Esophagus mucosa (tissue), 1 donor: ENCODE results near the gene RNF213. TPM values are rescaled to one million over a fixed set of nuclear protein-coding genes. Genes with fewer than 3 reads are reported as not detected.

Experiments used
- ATAC-seq: fragments of 200-7000 bp; cut with Tn5 transposase; one replicate; pipeline ENCODE4 v1.9.1; 2020
- total RNA-seq: library from RNA; stranded (reverse); gene quantifications from one replicate; pipeline ENCODE4 v1.2.4, GENCODE V29; 2023
- donor health status: DM: yes; HTN: yes; CAD: no.

Gene RNF213
- total RNA-seq, 1 donor from 2014 or later, result 59.9 TPM

DNA sequence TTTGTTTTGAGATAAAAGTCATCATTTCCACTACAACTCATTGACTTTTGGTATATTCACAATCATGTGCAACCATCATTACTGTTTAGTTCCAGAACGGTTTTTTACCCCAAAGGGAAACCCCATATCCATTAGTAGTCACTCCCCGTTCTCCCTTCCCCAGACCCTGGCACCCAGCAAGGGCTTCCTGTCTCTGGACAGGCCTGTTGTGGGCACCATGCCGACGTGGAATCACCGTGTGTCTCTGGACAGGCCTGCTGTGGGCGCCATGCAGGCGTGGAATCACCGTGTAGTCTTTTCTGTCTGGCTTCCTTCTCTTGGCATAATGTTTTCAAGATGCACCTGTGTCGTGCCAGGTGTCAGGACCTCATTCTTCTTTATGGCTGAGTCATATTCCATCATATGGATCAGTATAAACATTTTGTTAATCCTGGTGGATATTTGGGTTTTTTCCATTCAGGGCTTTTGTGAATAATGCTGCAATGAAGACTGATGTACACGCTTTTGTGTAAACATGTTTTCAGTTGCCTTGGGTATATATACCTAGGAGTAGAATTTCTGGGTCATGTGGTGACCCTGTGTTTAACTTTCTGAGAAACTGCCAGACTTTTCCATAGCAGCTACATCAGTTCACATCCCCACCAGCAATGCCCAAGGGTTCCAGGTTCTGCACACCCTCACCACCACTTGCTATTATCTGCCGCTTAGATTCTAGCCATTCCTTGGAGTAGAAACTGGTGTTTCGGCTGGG, 173.4 kb downstream of the RNF213 start:
- no peak for ATAC-seq

DNA sequence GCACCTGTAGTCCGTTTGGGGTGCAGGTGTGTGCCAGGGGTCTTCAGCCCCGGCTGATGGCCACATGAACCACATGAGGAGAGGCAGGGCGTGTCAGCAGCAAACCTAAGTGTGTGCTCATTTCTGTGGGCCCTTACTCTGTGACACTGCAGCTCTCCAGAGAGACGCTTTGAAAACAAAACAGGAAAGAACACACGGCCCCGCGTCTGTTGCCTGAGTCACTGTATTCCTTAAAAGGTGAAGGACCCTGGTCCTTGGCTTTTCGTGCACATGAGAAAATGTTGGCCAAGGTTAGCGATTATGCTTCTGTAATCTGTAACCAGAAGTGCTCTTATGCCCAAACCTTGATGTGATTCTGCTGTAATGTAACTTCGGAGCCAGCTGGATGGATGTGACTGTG, 176.9 kb downstream of the RNF213 start:
- ATAC-seq, result no peak

DNA sequence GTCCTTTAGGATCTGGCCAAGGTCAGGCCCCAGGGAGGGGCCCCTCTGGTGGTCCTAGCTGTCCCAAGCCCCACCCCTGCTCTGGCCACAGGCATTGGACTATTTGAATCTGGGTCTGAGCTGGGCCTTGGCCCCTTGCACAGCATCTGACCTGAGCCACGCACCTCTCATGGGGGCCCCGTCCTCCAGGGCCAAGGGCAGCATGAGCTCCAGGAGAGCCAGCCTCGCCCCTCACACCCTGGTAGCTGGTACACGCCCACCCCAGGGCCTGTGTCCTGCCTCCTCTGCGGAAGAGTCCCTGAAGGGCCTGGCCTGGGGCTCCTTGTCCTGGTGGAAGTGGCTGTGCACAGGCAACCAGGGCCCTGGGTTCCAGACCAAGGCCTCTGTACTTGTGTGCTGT, 178.2 kb downstream of the RNF213 start:
- ATAC-seq, result no peak

DNA sequence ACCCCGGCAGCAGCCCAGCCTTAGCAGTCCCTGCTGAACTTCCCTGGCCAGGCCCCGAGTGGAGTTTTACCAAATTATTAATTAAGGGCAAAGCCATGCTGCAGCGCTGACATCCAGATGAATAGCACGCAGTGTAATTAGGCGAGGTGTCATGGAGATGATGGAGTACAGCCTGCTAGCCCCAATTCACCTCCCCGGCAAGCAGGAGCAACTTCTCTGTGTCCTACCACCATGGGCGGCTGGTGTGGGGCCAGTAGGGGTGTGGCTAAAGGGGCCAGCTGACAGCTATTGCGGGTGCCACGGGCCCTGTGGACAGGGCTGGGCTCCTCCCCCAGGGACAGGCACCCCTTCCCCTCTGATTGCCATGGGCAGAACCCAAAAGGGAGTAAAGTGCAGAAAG, 178.8 kb downstream of the RNF213 start:
- no peak for ATAC-seq

DNA sequence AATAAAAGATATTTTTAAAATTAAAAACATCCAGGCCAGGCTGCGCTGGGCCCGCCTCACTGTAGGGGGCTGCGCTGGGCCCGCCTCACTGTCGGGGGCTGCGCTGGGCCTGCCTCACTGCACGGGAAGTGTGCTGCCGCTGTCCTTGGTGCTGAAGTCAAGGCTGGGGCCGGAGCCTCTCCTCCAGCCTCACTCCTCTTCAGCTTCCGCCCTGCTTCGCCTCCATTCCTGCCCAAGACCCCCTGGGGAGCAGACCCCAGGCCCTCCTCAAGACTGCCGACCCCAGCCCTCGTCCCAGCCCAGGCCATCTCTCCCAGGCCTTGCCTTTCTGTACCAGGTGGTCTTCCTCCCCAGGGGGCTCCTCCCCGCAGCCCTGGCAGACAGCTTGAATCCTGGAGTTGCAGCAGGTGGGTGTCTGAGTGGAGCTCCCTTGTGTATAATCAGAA, 180.5 kb downstream of the RNF213 start:
- no peak for ATAC-seq

DNA sequence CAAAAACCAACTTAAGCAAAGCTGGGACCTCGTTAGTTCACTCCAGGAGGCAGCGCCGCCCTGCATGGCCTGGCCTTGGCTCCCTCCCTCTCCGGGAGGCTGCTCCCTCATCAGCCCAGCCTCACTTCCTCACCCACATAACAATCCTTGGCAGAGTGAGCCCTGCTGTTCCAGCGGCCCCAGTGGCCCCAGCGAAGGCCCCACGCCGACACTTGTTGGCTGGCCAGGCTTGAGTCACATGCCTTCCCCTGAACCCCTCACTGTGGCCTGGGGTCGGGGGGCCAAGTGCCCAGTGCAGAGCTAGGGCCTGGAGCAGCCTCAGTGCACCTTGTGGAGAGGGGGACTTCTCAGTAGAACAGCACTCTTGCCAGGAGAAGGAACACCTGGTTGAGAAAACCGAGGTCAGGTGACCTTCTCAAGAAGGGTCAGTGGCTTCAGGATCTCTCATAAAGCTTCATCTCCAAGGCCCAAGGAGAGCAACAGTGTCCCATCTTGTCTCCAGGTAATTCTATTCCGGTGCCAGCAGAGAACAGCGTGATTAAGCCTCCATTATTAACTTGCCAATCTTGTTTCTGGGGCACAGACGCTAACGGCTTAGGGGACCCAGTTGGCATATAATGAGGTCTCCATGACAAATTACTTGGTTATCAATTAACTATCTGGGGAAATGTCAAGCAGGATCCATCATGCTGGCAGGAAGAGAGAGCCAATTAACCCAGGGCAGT, 181.1 kb downstream of the RNF213 start:
- no peak for ATAC-seq

DNA sequence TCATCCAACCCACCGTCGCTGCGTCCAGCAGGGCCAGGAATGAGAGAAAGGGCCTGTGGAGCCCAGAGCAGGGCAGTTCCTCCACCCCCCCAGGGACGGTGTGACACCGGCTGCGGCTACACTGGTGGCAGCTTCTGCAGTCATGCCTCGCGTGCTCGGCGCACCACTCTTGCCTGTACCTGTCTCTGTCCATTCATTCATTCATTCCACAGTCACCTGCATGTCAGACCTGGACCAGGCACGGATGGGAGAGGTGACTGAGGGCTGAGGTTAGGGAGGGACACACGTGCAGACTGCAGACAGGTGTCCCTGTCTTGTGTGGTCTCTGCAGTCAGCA, 181.6 kb downstream of the RNF213 start:
- no peak for ATAC-seq

DNA sequence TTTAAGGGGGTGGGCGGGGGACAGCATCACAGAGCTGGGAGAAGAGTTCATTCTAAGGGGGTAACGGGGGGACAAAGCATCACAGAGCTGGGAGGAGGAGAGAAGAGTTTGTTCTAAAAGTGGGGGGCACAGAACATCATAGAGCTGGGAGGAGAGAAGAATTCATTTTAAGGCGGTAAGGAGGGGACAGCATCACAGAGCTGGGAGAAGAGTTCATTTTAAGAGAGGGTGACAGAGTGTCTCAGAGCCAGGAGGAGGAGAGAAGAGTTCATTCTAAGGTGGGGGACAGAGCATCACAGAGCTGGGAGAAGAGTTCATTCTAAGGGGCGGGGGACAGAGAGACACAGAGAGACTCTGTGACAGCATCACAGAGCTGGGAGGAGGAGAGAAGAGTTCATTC, 182.1 kb downstream of the RNF213 start:
- no peak for ATAC-seq

DNA sequence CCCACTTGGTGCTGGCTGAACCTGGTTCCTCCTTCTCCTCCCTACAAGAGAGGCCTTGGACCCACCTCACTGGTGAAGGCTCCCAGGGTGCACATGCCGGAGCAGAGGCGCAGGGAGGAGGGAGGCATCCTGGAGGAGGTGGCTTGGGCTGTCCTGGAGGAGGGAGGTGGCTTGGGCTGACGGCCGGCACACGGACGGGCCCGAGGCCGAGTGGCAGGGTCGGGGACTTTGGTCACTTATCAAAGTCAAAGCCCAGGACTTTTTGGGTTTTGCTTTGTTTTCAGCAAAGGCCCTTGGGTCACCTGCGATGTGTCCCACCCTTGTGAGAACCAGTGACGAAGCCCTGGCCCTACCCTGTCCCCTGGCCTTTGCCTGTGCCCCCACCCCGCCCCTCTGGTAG, 182.8 kb downstream of the RNF213 start:
- no peak for ATAC-seq

DNA sequence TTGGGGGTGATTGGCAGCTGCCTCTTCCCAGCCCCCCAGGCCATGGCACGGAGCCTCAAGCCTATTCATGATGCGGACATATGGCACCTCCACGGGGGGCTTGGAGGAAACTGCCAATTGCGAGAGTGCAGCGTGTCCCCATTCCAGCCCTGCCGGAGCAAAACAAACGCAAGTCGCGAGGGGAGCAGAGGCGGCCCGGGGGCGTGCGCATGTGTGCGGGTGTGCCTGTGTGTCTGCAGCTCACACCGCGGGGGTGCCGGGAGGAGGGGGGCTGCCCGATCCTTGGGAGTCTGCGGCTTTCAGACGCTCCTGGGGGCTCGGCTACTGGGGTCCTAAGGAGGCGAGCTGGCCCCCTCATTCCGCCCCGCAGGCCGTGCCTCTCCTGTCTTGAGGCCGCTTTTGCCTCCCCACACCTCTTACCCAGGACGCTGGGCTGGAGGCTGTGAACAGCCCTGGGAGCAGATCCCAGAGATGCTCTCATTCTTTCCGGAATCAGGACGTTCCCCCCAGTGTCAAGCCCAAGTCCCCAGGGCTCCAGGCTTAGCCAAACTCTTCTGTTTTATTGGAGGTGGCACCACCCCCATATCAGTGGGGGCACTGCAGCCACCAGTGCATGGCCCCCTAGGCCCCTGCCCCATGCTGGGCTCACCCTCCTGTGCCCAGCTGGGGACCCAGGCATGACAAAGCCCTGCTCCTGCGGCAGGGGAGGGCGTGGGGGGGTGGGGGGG, 183.4 kb downstream of the RNF213 start:
- ATAC-seq, result no peak

DNA sequence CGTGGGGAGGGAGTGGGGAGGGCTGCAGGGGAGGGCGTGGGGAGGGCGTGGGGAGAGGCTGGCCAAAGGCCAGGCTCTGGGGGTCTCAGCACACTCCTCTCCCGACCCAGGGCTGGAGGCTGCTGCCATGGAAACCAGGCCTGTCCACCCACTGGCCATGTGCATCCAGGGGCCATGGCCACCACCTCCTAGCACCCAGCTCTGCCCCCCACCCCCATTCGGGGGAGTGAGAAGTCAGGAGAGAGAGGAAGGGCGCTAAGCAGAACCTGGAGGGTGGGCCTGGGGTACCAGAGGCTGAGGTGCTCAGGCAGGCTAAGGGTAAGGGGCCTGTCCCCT, 184.0 kb downstream of the RNF213 start:
- ATAC-seq, result no peak

DNA sequence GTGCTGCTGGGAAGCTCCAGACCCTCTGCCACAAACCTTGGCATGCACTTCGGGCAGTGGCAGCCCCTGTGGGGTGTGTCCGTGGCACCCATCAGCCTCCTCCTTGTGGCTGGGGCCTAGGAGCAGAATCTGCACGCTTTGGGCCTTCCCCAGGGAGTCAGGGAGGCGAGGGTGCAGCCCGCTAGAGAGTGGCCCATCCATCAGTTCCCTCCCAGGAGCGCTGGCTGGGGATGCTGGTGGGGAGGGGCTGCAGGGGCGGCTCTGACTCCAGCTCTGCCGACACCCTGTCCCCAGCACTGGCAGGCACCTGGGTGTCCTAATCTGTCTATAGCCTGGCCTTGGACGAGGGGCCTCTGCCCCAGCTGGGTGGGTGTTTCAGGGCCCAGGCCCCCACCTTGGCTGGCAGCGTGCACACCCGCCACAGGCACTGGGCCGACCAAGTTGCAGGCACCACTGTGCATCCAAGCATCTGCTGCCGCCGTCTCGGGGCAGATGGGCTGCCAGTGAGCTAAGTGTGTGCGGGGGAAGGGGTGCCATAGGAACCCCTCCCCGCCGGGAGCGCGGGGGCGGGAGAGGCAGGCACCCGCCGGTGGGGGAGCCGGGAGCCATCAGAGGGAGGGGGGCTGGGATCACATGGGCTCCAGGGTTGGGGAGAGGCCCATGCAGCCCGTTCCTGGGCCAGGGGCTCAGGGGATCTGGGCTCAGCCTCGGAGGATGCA, 184.5 kb downstream of the RNF213 start:
- ATAC-seq, result no peak

DNA sequence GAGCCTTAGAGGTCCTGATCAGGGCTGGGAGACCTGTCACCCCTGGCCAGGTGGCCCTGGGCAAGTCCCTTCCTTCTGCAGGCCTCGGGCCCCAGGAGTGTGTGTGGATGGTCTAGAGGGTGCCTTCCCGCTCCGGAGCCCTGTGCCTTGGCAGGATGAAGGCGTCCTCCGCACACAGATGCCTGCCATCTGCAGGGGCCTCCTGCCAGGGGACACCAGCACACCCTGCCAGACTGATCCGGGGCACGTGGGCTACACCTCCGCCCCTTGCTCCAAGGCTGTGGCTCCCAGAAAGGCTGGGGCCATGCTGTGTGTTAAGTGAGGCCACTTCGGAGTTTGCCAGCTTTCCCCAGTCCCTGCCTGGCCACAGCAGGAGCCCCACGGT, 185.1 kb downstream of the RNF213 start:
- ATAC-seq, result no peak

DNA sequence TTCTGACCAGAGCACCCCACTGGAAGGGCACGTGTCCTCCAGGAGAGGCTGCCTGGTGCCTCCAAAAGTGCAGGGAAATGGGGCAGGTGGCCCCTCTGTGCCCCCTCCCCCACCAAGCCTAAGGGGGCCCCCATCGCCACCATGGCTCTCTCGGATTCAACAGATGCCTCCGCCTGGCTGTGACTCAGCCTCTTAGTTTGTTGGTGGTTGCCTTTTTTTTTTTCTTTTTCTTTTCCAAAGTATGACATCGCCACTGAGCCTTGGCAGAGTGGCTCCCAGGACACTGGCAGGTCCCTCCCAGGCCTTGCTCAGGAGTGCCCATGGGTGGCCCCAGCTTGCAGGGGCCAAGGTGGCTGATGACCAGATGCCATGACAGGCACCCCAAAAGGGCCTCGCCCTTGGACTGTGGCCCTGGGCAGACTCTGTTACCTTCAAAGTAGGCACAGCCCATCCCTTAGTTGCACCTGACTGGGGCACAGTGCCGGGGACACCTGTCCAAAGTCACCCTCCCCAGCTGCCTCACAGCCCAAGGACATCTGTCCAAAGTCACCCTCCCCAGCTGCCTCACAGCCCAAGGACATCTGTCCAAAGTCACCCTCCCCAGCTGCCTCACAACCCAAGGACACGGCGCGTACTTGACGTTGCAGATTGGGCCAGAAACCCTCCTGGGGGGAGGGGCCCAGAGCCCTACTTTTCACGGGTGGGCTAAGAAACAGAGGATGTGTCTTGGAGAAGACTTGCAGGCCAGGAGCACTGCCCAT, 186.2 kb downstream of the RNF213 start:
- no peak for ATAC-seq

DNA sequence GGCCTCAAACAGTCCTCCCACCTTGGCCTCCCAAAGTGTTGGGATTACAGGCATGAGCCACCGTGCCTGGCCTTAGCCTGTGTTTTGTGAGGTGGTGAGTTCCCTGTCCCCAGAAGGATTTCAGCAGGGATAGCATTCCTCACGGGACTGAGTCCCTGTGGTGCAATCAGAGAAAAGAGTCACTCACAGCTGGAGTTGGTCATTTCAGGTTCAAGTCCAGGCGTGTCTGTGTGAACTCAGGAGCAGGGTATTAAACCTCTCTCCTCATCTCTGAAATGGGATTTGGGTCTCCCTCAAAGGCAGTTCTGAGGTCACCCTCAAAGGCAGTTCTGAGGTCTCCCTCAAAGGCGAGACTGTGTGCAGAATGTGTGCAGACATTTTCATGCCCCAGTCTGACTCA, 187.1 kb downstream of the RNF213 start:
- ATAC-seq, result no peak

Other genes with a start within 250 kb of the RNF213 start
- 8.9 TPM for gene TBC1D16, start 225.0 kb upstream of the RNF213 start, total RNA-seq
- gene CCDC40, start 224.2 kb upstream of the RNF213 start, total RNA-seq, result 0.72 TPM
- gene GAA, start 159.3 kb upstream of the RNF213 start, total RNA-seq, result 13.2 TPM
- 93.3 TPM for gene EIF4A3, start 113.7 kb upstream of the RNF213 start, total RNA-seq
- gene CARD14, start 90.8 kb upstream of the RNF213 start, total RNA-seq, result 23.8 TPM
- gene SGSH, start 40.5 kb upstream of the RNF213 start, total RNA-seq, result 18.9 TPM
- gene SLC26A11, start 40.4 kb upstream of the RNF213 start, total RNA-seq, result 7.2 TPM
- 12.9 TPM for gene ENDOV, start 154.3 kb downstream of the RNF213 start, total RNA-seq
- not detected for gene NPTX1, start 215.8 kb downstream of the RNF213 start, total RNA-seq